NCI-H146 treated with DMSO at 0.1 percent for 48 hours (cell line): Measurements from ENCODE around the gene FANCI.

ENCODE experiments used
- DNase-seq: peaks from one replicate; lab custom pipeline; 2025; ENCODE audit not compliant: unreplicated experiment; lab: John Stamatoyannopoulos, UW

The FANCI gene

GRCh38 chr15:89330881-89331595 is 87.3 kb downstream of the FANCI start:
- DNase-seq = no peak

GRCh38 chr15:89332446-89332845 is 88.7 kb downstream of the FANCI start:
- no peak for DNase-seq

DNA sequence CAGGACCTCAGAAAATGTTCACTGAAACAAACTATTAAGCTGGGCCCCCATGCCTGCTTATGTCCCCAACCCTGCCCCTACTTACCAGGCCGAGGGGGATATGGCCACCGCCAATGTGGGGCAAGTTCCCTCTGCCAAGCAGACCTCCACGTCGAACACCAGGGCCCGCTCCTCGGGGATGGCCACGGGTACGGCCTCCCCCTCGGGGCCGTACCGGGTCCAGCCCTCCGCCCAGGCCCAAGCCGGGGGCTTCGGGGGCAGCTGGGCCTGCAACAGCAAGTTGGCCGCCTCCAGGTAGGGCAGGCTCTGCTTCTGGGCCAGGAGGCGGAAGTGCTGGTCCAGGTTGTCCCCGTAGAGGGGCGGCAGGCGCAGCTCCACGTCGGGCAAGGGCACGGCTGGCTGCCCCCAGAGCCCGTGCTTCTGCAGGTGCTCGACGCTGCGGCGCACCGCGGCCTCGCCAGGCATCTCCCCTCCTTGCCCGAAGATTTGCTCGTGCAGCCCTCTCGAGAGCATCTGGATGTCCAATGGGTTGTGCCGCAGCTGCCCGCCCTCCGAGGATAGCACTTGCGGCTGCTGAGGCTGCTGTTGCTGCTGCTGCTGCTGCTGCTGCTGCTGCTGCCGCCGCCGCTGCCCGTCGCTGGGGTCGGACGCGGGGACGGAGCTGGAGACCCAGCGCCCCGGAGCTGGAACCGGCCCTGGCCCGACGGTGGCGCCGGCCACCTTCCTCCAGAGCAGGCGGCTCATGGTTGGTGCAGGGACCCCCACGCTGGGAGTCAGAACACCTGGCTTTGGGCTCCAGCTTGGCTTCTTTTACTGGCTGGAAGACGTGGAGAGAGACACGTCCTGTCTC is 89.5 kb downstream of the FANCI start:
- no peak for DNase-seq

DNA sequence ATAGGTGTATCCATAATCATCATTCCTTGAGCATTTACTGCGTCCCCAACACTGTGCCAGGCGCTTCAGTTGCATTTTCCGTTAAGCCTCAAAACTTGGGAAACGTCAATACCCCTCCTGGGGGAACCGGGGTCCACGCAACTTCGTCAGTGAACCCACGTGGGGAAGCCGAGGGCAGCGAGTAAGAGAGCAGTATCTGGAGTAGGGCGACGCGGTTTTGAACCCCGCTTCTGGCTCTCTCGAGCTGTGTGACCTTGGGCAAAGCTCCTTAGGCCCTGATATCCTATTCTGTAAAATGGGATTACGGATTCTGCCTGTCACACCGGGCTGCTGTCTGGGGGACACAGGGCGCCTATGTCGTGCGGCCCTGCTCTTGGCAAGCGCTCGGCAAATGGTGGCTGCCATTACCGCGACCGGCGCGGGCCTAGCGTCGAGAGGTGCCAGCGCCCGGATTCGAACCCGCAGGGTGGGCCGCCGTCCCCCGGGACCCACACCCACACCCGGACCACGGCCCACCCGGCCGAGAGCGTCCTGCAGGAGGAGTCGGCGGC is 90.3 kb downstream of the FANCI start:
- no peak for DNase-seq

- peak; percentile 97 for DNase-seq
Observed at GRCh38 chr15:89334510-89335297, 90.9 kb downstream of the FANCI start, which contains the start of gene POLG. POLG (minus strand) TSS chr15:89334824; CDS start chr15:89333754, 1,070 bp downstream.

- DNase-seq = peak; percentile 70
Observed at GRCh38 chr15:89335298-89336041, 91.7 kb downstream of the FANCI start.

- no peak for DNase-seq
Observed at GRCh38 chr15:89338036-89338435, 94.3 kb downstream of the FANCI start.

DNA sequence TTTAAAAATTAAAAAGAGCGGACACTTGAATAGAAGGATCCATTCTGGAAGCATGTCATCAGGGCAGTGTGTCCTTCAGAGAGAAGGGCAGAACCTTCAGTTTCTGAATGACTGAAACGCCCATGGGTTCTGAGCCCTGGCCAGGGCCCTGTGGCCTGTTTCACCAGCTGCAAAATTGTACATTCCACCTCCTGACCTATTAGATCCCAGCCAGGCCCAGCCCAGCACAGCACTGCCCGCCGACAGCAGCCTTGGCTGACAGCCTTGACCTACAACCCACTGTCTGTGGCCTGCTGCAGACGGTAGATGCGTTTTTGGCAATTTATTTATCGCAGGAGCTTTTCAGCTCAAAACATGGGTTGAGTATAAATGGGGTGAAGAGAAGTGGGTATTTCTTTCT is 96.8 kb downstream of the FANCI start:
- no peak for DNase-seq

DNA sequence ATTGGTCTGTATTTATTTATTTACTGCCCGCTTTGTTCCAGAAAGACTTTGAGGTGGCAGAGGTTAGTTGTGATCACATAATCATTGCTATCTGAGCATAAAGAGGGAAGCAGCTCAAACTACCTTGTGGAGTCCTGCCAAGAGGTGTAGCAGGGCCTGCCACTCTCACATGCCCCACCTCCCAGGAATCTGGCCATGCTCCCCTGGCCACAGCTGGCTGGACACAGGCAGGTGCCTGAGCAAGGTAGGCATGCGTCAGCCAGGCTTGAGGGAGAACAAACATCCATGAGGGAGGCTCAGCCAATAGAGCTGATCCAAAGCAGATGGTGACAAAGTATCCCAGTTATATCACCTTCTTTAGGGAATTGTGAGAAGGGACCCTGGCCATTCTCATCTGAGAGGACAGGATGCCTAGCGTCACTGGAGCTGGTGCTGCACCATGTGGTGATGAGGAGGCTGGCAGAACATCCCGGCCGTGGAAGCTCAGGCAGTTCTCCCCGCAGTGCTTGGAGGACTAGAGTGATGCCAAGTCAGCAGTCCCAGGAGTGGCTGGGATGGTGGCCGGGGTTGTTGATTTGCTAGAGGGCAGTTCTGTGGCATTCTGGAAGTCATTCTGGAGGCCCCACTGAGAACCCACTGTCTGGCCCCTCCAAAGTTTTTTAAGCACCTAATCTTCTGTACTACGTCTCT is 97.7 kb downstream of the FANCI start:
- no peak for DNase-seq

DNA sequence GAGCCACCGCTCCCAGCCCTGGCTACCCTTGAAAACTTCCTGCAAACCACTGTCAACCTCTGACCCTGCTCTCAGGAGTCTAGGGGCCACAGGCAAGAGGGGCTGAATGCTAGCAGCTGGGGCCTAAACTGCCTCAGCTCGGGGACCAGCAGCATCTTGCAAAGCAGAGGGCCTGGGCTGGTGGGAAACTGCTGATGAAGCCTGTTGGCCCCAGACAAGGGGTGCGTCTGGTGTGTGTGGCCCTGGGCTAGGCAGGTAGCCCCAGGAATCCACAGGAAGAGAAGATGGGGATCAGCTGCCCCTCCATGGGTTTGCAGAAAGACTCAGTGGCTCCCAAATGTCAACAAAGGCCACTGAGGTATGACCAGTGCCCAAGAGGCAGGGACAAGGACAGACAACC is 99.1 kb downstream of the FANCI start:
- no peak for DNase-seq

- DNase-seq = no peak
Observed at GRCh38 chr15:89345248-89345647, 101.5 kb downstream of the FANCI start.

DNA sequence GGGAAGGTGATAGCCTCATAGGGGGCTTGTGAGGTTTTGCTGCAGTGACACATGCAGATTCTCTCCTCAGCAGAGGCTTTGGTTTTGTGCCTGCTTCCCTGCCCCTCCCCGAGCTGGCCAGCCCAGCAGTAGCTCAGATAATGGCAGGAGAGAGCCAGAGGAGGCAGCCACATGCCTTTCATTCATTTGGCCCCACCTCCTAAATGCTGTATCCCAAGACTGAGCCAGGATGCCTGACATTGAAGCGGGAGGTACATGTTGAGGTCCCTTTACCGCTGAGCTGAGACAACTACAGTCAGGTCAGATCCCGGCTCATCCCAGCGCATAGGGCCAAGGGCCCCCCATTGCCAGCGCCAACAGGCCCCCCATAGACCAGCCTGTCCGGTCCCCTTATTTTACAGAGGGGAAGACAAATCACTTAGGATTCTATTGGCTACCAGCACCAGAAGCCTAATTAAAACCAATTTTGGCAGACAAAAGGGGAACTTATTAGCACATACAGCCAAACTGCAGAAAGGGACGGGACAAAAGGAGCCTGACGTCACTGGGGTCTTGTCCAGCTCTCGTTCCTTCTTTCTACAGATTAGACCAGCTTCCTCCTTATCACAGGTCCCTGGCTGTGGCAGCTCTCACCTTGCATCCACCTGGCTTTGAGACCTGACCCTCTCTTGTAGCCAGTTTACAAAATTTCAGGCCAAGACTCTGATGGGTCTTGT is 102.9 kb downstream of the FANCI start:
- DNase-seq = no peak

DNA sequence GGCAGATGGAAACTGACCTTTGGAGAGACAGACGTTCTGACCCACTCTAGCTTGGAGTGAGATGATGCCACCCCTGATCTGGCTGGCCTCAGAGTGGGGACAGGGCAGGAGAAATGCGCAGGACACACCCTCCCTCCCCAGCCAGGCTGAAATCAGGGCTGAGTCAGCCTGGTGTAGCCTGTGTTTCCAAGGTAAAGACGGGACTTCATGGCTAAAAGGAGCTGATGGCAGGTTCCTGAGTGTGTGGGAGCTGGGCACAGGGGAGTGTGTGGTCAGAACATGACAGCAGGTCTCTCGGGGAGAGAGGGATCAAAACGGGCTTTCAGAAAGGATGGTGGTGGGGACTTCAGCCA is 105.4 kb downstream of the FANCI start:
- no peak for DNase-seq

- no peak for DNase-seq
Observed at GRCh38 chr15:89352476-89352875, 108.7 kb downstream of the FANCI start.

- no peak for DNase-seq
Observed at GRCh38 chr15:89353991-89354390, 110.2 kb downstream of the FANCI start.

DNA sequence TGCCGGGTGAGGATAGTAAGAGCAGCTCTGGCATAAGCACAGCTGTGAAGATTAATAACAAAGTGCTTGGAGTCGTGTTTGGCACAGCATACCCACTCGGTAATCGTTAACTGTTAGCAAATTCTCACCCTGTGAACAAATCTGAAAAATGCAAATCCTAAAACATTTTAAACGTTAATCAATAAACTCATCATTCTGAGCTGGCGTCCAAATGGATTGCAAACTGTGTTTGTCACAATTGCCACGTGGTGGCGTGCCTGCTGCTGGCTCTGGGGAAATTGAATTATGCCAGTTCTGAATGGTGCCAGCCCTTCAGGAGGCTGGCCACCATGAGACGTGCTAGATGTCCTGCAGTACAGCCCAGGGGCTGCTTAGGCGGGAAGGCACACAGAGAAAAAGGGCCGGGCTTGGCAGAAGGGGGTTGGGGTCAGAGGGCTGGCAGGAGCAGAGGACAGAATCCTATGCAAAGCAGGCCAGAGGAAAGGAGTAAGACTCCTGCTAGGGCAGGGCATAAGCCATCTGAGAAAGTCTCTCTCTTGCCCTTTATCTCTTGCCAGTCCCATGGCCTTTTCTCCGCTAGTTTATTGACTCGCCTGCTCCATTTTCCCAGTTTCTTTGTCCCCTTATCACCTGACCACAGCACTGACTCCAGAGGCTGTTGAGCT is 113.0 kb downstream of the FANCI start:
- peak; percentile 17 for DNase-seq

DNA sequence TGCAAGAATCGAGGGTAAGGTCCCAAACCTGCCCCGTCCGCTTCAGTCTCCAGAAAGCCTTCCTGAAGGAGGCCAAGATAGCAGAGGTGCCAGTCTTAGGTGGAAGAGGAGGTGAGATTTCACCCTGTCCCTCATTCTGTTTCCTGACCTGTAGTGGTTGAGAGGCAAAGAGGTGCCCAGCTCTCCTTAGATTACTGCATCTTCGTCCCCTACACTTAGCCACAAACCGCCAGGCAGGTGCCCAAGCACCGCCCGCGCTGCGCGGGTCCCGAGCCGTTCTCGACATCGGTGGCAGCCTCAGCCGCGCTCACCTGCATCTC is 114.6 kb downstream of the FANCI start:
- DNase-seq = no peak

DNA sequence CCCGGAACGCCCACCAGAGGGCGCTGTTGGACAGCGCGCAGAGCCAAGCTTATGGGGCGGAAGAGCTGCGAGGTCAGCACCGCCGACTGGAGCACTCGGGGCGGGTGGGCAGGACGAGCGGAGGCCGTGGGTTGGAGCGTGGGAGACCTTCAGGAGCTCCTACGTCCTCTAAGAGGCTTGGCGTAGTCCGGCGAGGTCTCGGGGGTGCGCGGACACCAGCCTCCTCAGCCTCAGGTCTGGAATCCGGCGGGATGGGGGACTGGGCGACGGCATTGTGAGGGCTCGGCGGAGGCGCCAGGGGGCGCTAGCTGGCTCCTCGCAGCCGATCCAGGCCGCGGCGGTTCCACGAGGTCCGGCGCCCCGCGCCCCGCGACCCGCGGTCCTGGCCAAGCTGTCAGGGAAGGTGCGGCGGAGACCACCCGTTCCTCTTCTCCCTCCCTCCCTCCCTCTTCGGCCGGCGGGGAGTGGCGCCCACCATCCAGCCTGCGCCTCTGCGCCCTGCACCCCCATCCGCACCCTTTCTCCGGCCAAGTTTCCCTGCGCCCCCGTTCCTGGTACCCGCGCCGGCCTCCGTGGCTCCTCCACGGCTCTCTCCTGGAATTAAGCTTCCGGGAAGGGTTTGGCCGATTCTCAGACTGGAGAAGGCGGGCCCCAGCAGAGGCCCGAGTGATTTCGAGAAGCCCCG is 115.1 kb downstream of the FANCI start:
- DNase-seq = peak; percentile 49
